ENCODE measurements around the gene PTPRM. TPM values are rescaled to one million over a fixed set of nuclear protein-coding genes. Genes with fewer than 3 reads are reported as not detected.

The PTPRM gene
- total and polyA plus RNA-seq, 2 of the 8 experiments (the other 6 are each of a cell fraction or from before 2014, with no cell fraction given), result 4.1 to 7.0 TPM

DNA sequence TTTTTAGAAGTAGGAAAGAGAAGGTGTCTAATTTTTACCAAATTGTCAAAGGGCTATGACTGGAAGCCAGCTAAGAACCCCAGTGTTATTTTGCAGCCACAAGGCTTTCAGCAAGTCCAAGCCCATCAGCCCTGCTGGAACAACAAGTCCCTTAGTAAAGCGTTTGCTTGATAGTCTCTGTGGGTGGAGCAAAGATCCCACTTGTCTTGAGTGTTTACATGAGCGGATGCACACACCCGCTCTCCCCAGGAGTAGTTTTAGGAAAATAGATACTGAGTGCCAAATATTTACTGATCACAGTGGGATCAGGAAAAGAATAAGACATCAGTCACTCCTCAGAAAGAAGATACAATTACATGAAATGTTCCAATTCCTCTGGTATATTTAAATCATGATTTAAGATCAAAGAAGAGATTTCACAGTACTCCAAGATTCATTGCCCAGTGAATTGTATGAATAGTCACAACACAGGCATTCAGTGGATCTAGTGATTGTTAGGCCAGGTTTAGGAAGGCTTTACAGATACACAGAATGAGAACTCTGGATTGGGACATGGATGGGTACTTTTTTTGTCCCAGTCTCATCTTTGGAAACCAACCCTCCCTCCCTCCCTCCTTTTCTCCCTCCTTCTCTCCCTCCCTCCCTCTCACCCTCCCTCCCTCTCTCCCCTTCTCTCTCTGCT, 514.9 kb downstream of the PTPRM start:
- Histone ChIP-seq H3K18ac (ENCODE audit: extremely low read depth, low read length) (no peak overlapping the region), H2BK15ac (ENCODE audit: low read length) (0 out of 2 replicates have a peak overlapping the region, but pooled peaks have one; percentile 54), H3K56ac (replicated peaks; ENCODE audit: insufficient read length, low read depth, low read length) (no peak overlapping the region), H3K4me1 (replicated peaks in 1 of 4; ENCODE audit: control insufficient read depth in 3 of 4, insufficient read depth in 4 of 4, low read length in 3 of 4) (peaks cover 1 to 23% (median 5%) of the 10 kb centered on the region in 4 experiments; a peak in 4 of 7 replicates), H2BK120ac (replicated peaks; ENCODE audit: low read depth, low read length) (no peak overlapping the region), H4K8ac (ENCODE audit: extremely low read depth, insufficient read depth, low read length) (no peak overlapping the region), H3K4ac (replicated peaks; ENCODE audit: insufficient read length, low read depth, low read length) (no peak overlapping the region), H3K4me3 (ENCODE audit: extremely low read depth in 1 of 4, insufficient read depth in 2 of 4, low read depth in 3 of 4, low read length in 4 of 4) (no peak overlapping the region), H3K4me2 (ENCODE audit: insufficient read depth in 1 of 2, low read depth in 2 of 2, low read length in 2 of 2) (no peak overlapping the region), H3K9me3 (ENCODE audit: insufficient read depth in 2 of 2, low read depth in 1 of 2, low read length in 1 of 2) (no peaks in the 10 kb centered on the region), H3K14ac (ENCODE audit: insufficient read length) (no peak overlapping the region), H3K79me1 (ENCODE audit: low read depth, low read length) (no peaks in the 10 kb centered on the region), H2BK5ac (ENCODE audit: low read depth, low read length) (no peak overlapping the region), H2BK12ac (ENCODE audit: low read depth, low read length) (no peak overlapping the region), H3K27me3 (replicated peaks in 1 of 4; ENCODE audit: control insufficient read depth in 3 of 4, extremely low read depth in 1 of 4, insufficient read depth in 3 of 4, low read length in 3 of 4) (peaks cover 0 to 3% (median 0%) of the 10 kb centered on the region in 4 experiments; a peak in 4 of 7 replicates), H3K9ac (replicated peaks in 1 of 4; ENCODE audit: extremely low read depth in 1 of 4, low read depth in 3 of 4, low read length in 3 of 4) (no peak overlapping the region), H2AK5ac (ENCODE audit: low read depth, low read length) (no peak overlapping the region), H2BK20ac (ENCODE audit: low read length) (no peak overlapping the region), H4K5ac (ENCODE audit: insufficient read length, low read depth, low read length) (no peak overlapping the region), H3K23ac (ENCODE audit: insufficient read length) (no peak overlapping the region), H4K91ac (replicated peaks; ENCODE audit: insufficient read length, low read length) (no peak overlapping the region), H3K36me3 (ENCODE audit: control insufficient read depth in 2 of 4, insufficient read depth in 4 of 4, low read length in 3 of 4) (no peaks in the 10 kb centered on the region), H2AFZ (ENCODE audit: low read length) (no peak overlapping the region), H3K27ac (ENCODE audit: low read depth, low read length) (no peak overlapping the region), H4K20me1 (replicated peaks in 1 of 2; ENCODE audit: control insufficient read depth in 1 of 2, insufficient read depth in 2 of 2, low read length in 2 of 2) (no peaks in the 10 kb centered on the region), H3K23me2 (ENCODE audit: low read depth, low read length) (no peaks in the 10 kb centered on the region), H3K79me2 (ENCODE audit: control insufficient read depth in 1 of 2, insufficient read depth in 2 of 2, low read length in 2 of 2) (no peaks in the 10 kb centered on the region)
- WGBS, 2 experiments (ENCODE audit: extremely low coverage in 1 of 2, insufficient coverage in 1 of 2, insufficient read length in 1 of 2, insufficient replicate concordance in 2 of 2, low coverage in 1 of 2, low lambda C conversion rate in 2 of 2, missing lambda C conversion rate in 1 of 2), result 97% methylated on average over 3 of the region's 3 CpGs; no CpG with 5 or more reads in 1 of the 2 experiments
- DNase-seq (ENCODE audit: low read depth in 1 of 2, low spot score in 2 of 2) (no peak), FAIRE-seq (no peak)
- POLR2A ChIA-PET (ENCODE audit: partially characterized antibody), result interaction anchor here (0.5 kb wide), 1 partner anchor 145 kb away, joined by 3 read pairs; no protein-coding TSS in a partner anchor
- CTCF ChIA-PET (ENCODE audit: partially characterized antibody), result interaction anchor here (0.7 to 1.0 kb wide), 3 partner anchors 71 to 138 kb away, joined by 3 to 4 read pairs (median 3); no protein-coding TSS in a partner anchor
- TF ChIP-seq SIN3A (conservative IDR thresholded peaks at IDR 0.05 in 1 of 2, IDR thresholded peaks at IDR 0.05 in 1 of 2; ENCODE audit: low read depth in 1 of 2, low read length in 2 of 2) (no peak), HDAC6 (IDR thresholded peaks at IDR 0.05; ENCODE audit: low read depth, low read length) (no peak), EP300 (IDR thresholded peaks at IDR 0.05; ENCODE audit: borderline replicate concordance in 1 of 2, low read depth in 2 of 2, low read length in 2 of 2) (no peak), CTBP2 (IDR thresholded peaks at IDR 0.05; ENCODE audit: borderline replicate concordance, insufficient read depth, insufficient read length, low read length) (no peak)
